DOHH2 (cell line): ENCODE results near the gene MAZ.

Experiments
- H3F3A ChIP-seq: fragments of 200-600 bp; sonication (generic), shearing (Covaris generic); 2 replicates; pipeline ENCODE4 v1.6.0; 2016; ENCODE audit warnings: antibody characterized with exemption, mild to moderate bottlenecking; ENCODE audit not compliant: control insufficient read depth, insufficient read depth
- H3K27ac ChIP-seq: fragments of 200-600 bp; sonication (generic); 2 replicates; pipeline ENCODE4 v1.5.1; 2014; ENCODE audit warnings: low read depth, mild to moderate bottlenecking, low read length, moderate library complexity
- H3K27me3 ChIP-seq: fragments of 200-600 bp; sonication (generic); 2 replicates; pipeline ENCODE4 v1.6.1; 2014; ENCODE audit warnings: mild to moderate bottlenecking, low read length, mixed read lengths; ENCODE audit not compliant: control insufficient read depth
- H3K36me3 ChIP-seq: fragments of 200-600 bp; sonication (generic); 2 replicates; pipeline ENCODE4 v1.6.1; 2014; ENCODE audit warnings: mild to moderate bottlenecking, low read length, moderate library complexity, mixed read lengths; ENCODE audit not compliant: control insufficient read depth
- H3K4me1 ChIP-seq: fragments of 200-600 bp; sonication (generic); 2 replicates; pipeline ENCODE4 v1.6.1; 2014; ENCODE audit warnings: mild to moderate bottlenecking, low read length, mixed read lengths; ENCODE audit not compliant: control insufficient read depth
- H3K4me2 ChIP-seq: fragments of 200-600 bp; sonication (generic); 2 replicates; pipeline ENCODE4 v1.6.0; 2014; ENCODE audit warnings: mild to moderate bottlenecking, low read length, moderate library complexity
- H3K4me3 ChIP-seq: fragments of 200-600 bp; sonication (generic); 2 replicates; pipeline ENCODE4 v1.5.1; 2014; ENCODE audit warnings: mild to moderate bottlenecking, low read length, mixed read lengths
- H3K79me2 ChIP-seq: fragments of 200-600 bp; sonication (generic); 2 replicates; pipeline ENCODE4 v1.6.1; 2014; ENCODE audit warnings: mild to moderate bottlenecking, low read length, mixed read lengths; ENCODE audit not compliant: control insufficient read depth
- H3K9me2 ChIP-seq: fragments of 200-600 bp; sonication (generic); replicated peaks from 2 replicates; pipeline ENCODE4 v1.6.1; 2014; ENCODE audit warnings: mild to moderate bottlenecking, low read length, mixed read lengths; ENCODE audit not compliant: control insufficient read depth
- H3K9me3 ChIP-seq: fragments of 200-600 bp; sonication (generic); 2 replicates; pipeline ENCODE4 v1.6.1; 2014; ENCODE audit warnings: antibody characterized with exemption, low read length, mixed read lengths; ENCODE audit not compliant: control insufficient read depth, insufficient read depth
- H4K20me1 ChIP-seq: fragments of 200-600 bp; sonication (generic); 2 replicates; pipeline ENCODE4 v1.6.0; 2014; ENCODE audit warnings: low read depth, mild to moderate bottlenecking, antibody characterized with exemption, low read length, moderate library complexity; ENCODE audit not compliant: control insufficient read depth, insufficient read depth
- EZH2phosphoT487 ChIP-seq: fragments of 200-600 bp; sonication (generic); IDR thresholded peaks from 2 replicates; pipeline ENCODE4 v1.6.1; 2017; ENCODE audit warnings: borderline replicate concordance, mild to moderate bottlenecking, antibody characterized with exemption, low read length, moderate library complexity, mixed read lengths
- TF ChIP-seq, protein P1 (sequence below): fragments of 200-600 bp; sonication (generic); IDR thresholded peaks from one replicate; pipeline ENCODE4 v1.5.1; 2014; ENCODE audit warnings: antibody characterized with exemption, mild to moderate bottlenecking, low read depth, low read length; ENCODE audit not compliant: poor library complexity, severe bottlenecking

Gene MAZ

DNA sequence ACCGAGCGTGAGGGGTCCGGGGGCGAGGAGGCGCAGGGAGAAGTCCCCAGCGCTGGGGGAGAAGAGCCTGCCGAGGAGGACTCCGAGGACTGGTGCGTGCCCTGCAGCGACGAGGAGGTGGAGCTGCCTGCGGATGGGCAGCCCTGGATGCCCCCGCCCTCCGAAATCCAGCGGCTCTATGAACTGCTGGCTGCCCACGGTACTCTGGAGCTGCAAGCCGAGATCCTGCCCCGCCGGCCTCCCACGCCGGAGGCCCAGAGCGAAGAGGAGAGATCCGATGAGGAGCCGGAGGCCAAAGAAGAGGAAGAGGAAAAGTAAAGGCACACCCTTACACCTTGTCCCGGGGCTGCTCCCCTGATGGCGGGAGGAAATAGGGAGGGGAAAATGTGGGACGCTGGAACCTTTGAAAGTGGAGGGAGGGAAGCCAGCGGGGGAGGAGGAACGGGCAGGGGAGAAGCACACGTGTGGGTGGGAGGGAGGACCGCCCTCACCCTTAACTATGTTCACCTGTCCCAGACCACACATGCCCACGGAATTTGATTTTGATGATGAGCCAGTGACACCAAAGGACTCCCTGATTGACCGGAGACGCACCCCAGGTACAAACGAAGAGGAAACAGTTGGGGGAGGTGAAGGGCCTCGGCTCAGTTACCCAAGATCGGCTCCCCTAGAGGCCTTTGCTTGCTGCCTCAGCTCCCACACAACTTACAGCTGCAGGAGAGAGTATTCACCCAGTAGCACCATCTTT is 10.5 kb downstream of the MAZ start:
- H3K9me2 ChIP-seq = no peaks in the 10 kb centered on the region
- peaks cover 77% of the 10 kb centered on the region for H3K4me1 ChIP-seq
- no peak for TF ChIP-seq EZH2phosphoT487
- TF ChIP-seq, protein P1, sequence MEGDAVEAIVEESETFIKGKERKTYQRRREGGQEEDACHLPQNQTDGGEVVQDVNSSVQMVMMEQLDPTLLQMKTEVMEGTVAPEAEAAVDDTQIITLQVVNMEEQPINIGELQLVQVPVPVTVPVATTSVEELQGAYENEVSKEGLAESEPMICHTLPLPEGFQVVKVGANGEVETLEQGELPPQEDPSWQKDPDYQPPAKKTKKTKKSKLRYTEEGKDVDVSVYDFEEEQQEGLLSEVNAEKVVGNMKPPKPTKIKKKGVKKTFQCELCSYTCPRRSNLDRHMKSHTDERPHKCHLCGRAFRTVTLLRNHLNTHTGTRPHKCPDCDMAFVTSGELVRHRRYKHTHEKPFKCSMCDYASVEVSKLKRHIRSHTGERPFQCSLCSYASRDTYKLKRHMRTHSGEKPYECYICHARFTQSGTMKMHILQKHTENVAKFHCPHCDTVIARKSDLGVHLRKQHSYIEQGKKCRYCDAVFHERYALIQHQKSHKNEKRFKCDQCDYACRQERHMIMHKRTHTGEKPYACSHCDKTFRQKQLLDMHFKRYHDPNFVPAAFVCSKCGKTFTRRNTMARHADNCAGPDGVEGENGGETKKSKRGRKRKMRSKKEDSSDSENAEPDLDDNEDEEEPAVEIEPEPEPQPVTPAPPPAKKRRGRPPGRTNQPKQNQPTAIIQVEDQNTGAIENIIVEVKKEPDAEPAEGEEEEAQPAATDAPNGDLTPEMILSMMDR = peak; percentile 51
- H3K9me3 ChIP-seq = no peaks in the 10 kb centered on the region
- H4K20me1 ChIP-seq = peaks cover 20% of the 10 kb centered on the region; the same call in 1 of the 2 replicates
- peaks cover 49% of the 10 kb centered on the region for H3K79me2 ChIP-seq
- H3K27ac ChIP-seq = peak overlapping the region; percentile 89
- H3K36me3 ChIP-seq = peaks cover 49% of the 10 kb centered on the region
- H3K27me3 ChIP-seq = no peaks in the 10 kb centered on the region
- peak overlapping the region; percentile 93 for H3K4me3 ChIP-seq
- peaks cover 5% of the 10 kb centered on the region; the same call in 1 of the 2 replicates for H3F3A ChIP-seq
- H3K4me2 ChIP-seq = peak overlapping the region; percentile 98

- Histone ChIP-seq H3K27ac (no peak overlapping the region), H3K79me2 (peaks cover 49% of the 10 kb centered on the region), H3K4me1 (peaks cover 67% of the 10 kb centered on the region), H3K4me2 (peak overlapping the region; percentile 98), H4K20me1 (peaks cover 20% of the 10 kb centered on the region; the same call in 1 of the 2 replicates), H3F3A (peaks cover 1% of the 10 kb centered on the region; the same call in 1 of the 2 replicates), H3K4me3 (peak overlapping the region; percentile 93), H3K36me3 (peaks cover 49% of the 10 kb centered on the region), H3K27me3 (no peaks in the 10 kb centered on the region), H3K9me2 (no peaks in the 10 kb centered on the region), H3K9me3 (no peaks in the 10 kb centered on the region)
- TF ChIP-seq EZH2phosphoT487 = no peak
- TF ChIP-seq, protein P1 = no peak
These were observed 11.8 kb downstream of the MAZ start for GRCh38 chr16:29818082-29818481.

DNA sequence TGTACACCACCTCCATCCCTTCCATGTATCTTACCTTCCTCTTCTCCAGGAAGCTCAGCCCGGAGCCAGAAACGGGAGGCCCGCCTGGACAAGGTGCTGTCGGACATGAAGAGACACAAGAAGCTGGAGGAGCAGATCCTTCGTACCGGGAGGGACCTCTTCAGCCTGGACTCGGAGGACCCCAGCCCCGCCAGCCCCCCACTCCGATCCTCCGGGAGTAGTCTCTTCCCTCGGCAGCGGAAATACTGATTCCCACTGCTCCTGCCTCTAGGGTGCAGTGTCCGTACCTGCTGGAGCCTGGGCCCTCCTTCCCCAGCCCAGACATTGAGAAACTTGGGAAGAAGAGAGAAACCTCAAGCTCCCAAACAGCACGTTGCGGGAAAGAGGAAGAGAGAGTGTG is 13.2 kb downstream of the MAZ start:
- H3K4me1 ChIP-seq = peaks cover 53% of the 10 kb centered on the region
- peak overlapping the region; percentile 98 for H3K4me2 ChIP-seq
- H3F3A ChIP-seq = no peaks in the 10 kb centered on the region
- no peak overlapping the region for H3K27ac ChIP-seq
- TF ChIP-seq, protein P1 = no peak
- no peak for TF ChIP-seq EZH2phosphoT487
- peak overlapping the region; percentile 55 for H3K4me3 ChIP-seq
- peaks cover 20% of the 10 kb centered on the region; the same call in 1 of the 2 replicates for H4K20me1 ChIP-seq
- no peaks in the 10 kb centered on the region for H3K27me3 ChIP-seq
- H3K9me2 ChIP-seq = no peaks in the 10 kb centered on the region
- H3K36me3 ChIP-seq = peaks cover 49% of the 10 kb centered on the region
- H3K79me2 ChIP-seq = peaks cover 49% of the 10 kb centered on the region
- H3K9me3 ChIP-seq = no peaks in the 10 kb centered on the region
